ENCODE data around the gene WDR53. TPM values are rescaled to one million over a fixed set of nuclear protein-coding genes. Genes with fewer than 3 reads are reported as not detected.
A peak's percentile ranks its signal among the peaks of the same experiment; 100 is the strongest.

The WDR53 gene
- total RNA-seq, 2 experiments from 2014 or later: 18.4 to 20.9 TPM

DNA sequence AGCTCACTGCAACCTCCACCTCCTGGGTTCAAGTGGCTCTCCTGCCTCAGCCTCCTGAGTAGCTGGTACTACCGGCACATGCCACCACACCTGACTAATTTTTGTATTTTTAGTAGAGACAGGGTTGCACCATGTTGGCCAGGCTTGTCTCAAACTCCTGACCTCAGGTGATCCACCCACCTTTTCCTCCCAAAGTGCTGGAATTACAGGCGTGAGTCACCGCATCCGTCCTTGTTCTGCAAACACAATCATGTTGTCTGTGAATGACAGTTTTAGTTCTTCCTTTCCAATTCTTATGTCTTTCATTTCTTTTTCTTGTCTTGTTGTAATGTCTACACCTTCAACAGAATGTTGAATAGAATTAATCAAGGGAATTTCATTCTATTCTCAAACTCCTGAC lies 36.9 kb downstream of the WDR53 start:
- no peak for DNase-seq
- Histone ChIP-seq H3K9me3 (ENCODE audit: control insufficient read depth in 1 of 2, insufficient read depth in 1 of 2, low read length in 2 of 2) (peaks cover 0 to 5% of the 10 kb centered on the region in 2 experiments), H3K4me3 (ENCODE audit: low read length) (no peak overlapping the region), H3K36me3 (ENCODE audit: insufficient read depth, low read length) (no peaks in the 10 kb centered on the region), H3K4me1 (ENCODE audit: insufficient read depth, low read length) (peaks cover 9% of the 10 kb centered on the region), H3K27ac (ENCODE audit: low read depth in 1 of 2, low read length in 2 of 2) (no peak overlapping the region), H3K27me3 (ENCODE audit: control insufficient read depth in 1 of 2, insufficient read depth in 2 of 2, low read length in 2 of 2) (no peaks in the 10 kb centered on the region)
- TF ChIP-seq, protein P1, sequence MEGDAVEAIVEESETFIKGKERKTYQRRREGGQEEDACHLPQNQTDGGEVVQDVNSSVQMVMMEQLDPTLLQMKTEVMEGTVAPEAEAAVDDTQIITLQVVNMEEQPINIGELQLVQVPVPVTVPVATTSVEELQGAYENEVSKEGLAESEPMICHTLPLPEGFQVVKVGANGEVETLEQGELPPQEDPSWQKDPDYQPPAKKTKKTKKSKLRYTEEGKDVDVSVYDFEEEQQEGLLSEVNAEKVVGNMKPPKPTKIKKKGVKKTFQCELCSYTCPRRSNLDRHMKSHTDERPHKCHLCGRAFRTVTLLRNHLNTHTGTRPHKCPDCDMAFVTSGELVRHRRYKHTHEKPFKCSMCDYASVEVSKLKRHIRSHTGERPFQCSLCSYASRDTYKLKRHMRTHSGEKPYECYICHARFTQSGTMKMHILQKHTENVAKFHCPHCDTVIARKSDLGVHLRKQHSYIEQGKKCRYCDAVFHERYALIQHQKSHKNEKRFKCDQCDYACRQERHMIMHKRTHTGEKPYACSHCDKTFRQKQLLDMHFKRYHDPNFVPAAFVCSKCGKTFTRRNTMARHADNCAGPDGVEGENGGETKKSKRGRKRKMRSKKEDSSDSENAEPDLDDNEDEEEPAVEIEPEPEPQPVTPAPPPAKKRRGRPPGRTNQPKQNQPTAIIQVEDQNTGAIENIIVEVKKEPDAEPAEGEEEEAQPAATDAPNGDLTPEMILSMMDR (IDR thresholded peaks at IDR 0.05): no peak
- H3K4me3 Mint-ChIP-seq: no peak overlapping the region
- H3K27me3 Mint-ChIP-seq: no peaks in the 10 kb centered on the region
- ChIA-PET POLR2A (no interaction called here), CTCF (no interaction called here)
- ATAC-seq (ENCODE audit: poor library complexity): no peak
- intact Hi-C loops (cut with DNase I, micrococcal nuclease): no loop called here
- no peaks in the 10 kb centered on the region for H3K36me3 Mint-ChIP-seq (ENCODE audit: low read depth)
- no peak overlapping the region for H3K27ac Mint-ChIP-seq
- H3K9me3 Mint-ChIP-seq: no peaks in the 10 kb centered on the region
- peaks cover 4% of the 10 kb centered on the region for H3K4me1 Mint-ChIP-seq (ENCODE audit: low read depth)

DNA sequence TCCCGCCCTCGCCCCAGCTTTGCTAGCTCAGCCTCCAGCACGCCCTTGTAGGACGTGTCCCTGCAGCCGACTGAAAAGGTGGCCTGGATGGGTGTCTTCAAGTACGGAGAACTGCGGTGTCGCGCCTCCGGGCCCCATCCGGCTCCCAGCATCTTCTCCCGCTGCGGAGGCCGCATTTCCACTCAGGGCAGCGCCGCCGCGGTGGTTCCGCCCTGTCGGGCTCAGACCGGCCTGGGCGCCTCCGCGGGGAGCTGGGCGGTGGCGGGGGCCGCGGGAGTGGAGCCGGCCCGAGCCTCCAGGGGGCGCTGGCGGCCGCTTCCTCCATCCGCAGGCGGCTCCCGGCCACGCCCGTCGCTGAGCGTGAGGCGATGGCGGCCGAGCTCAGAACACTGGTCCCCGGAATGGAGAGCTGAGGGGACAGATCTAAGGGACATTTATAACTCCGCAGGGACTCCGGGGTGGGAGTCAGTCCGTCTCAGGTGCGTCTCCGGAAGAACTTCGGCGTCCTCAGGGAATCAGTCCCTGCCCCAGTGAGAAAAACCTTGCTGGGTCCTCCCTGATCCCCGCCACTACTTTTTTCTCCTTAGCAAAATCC lies 39.6 kb downstream of the WDR53 start:
- Mint-ChIP-seq H3K27me3 (no peaks in the 10 kb centered on the region), H3K36me3 (ENCODE audit: low read depth) (no peaks in the 10 kb centered on the region), H3K27ac (no peak overlapping the region), H3K9me3 (no peaks in the 10 kb centered on the region), H3K4me3 (peak overlapping the region; percentile 60), H3K4me1 (ENCODE audit: low read depth) (peaks cover 4% of the 10 kb centered on the region)
- DNase-seq (peak; percentile 48 to 88 (median 72)), ATAC-seq (ENCODE audit: poor library complexity) (peak; percentile 95)
- Histone ChIP-seq H3K27me3 (ENCODE audit: control insufficient read depth in 1 of 2, insufficient read depth in 2 of 2, low read length in 2 of 2) (no peaks in the 10 kb centered on the region), H3K4me3 (ENCODE audit: low read length) (peak overlapping the region; percentile 52), H3K4me1 (ENCODE audit: insufficient read depth, low read length) (peaks cover 9% of the 10 kb centered on the region), H3K27ac (ENCODE audit: low read depth in 1 of 2, low read length in 2 of 2) (no peak overlapping the region), H3K36me3 (ENCODE audit: insufficient read depth, low read length) (no peaks in the 10 kb centered on the region), H3K9me3 (ENCODE audit: control insufficient read depth in 1 of 2, insufficient read depth in 1 of 2, low read length in 2 of 2) (peaks cover 0 to 5% of the 10 kb centered on the region in 2 experiments)
- TF ChIP-seq, protein P1 (IDR thresholded peaks at IDR 0.05): peak; percentile 77
- POLR2A ChIA-PET: interaction anchor here (0.6 to 1.6 kb wide), 9 partner anchors 26 to 435 kb away, joined by 3 to 15 read pairs (median 3); partner anchors contain the start of genes FBXO45, NCBP2 and WDR53
- intact Hi-C loops (cut with DNase I, micrococcal nuclease): loop anchor here in 1 of 2 experiments (5.0 kb wide), 1 partner anchor 39 kb away; the partner anchor contains the start of genes FBXO45 and WDR53
- CTCF ChIA-PET: interaction anchor here (0.6 to 1.7 kb wide), 31 partner anchors 9 to 458 kb away, joined by 3 to 10 read pairs (median 4); partner anchors contain the start of genes DYNLT2B, FBXO45, NRROS and PCYT1A

DNA sequence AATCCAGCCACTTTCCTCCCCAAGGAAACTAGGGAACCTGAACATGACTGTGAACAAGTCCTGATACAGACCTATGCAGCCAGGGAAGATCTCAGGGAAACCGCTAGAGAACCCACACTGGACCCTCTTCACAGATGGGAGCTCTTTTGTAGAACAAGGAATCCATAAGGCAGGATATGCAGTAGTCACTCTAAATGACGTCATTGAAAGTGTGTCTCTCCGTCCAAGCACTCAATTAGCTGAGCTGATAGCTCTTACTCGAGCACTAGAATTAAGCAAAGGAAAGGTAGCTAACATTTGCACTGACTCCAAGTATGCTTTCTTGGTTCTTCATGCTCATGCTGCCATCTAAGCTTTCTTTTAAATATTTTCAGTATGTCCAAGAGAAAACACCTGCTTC lies 43.2 kb downstream of the WDR53 start:
- H3K36me3 ChIP-seq (ENCODE audit: insufficient read depth, low read length): no peaks in the 10 kb centered on the region
- peaks cover 12% of the 10 kb centered on the region for H3K36me3 Mint-ChIP-seq (ENCODE audit: low read depth)
- peaks cover 13 to 18% of the 10 kb centered on the region in 2 experiments for H3K9me3 ChIP-seq (ENCODE audit: control insufficient read depth in 1 of 2, insufficient read depth in 1 of 2, low read length in 2 of 2)
- POLR2A ChIA-PET: no interaction called here
- no peaks in the 10 kb centered on the region for H3K27me3 Mint-ChIP-seq
- H3K4me1 ChIP-seq (ENCODE audit: insufficient read depth, low read length): peaks cover 9% of the 10 kb centered on the region
- peaks cover 16% of the 10 kb centered on the region for H3K9me3 Mint-ChIP-seq
- CTCF ChIA-PET: no interaction called here
- H3K27ac ChIP-seq (ENCODE audit: low read depth in 1 of 2, low read length in 2 of 2): no peak overlapping the region
- DNase-seq (no peak), ATAC-seq (ENCODE audit: poor library complexity) (no peak)
- intact Hi-C loops (cut with DNase I, micrococcal nuclease): loop anchor here in 1 of 2 experiments (5.0 kb wide), 1 partner anchor 42 kb away; the partner anchor contains the start of genes FBXO45 and WDR53
- H3K4me3 ChIP-seq (ENCODE audit: low read length): no peak overlapping the region
- H3K4me3 Mint-ChIP-seq: no peak overlapping the region
- peaks cover 4% of the 10 kb centered on the region for H3K4me1 Mint-ChIP-seq (ENCODE audit: low read depth)
- H3K27me3 ChIP-seq (ENCODE audit: control insufficient read depth in 1 of 2, insufficient read depth in 2 of 2, low read length in 2 of 2): no peaks in the 10 kb centered on the region
- no peak overlapping the region for H3K27ac Mint-ChIP-seq
- TF ChIP-seq, protein P1 (IDR thresholded peaks at IDR 0.05): no peak

All from CD4-positive, alpha-beta T cell (primary cell).